HL-60 (cell line): ENCODE data around the gene CEP44.

Experiments used
- DNase-seq, 2 experiments: peaks; one replicate each; pipeline ENCODE4 v3.0.0-alpha.2; 2010 to 2020; ENCODE audit warnings: low read depth in 1 of 2, low spot score in 1 of 2
- H3K27ac ChIP-seq: fragments of 250-450 bp; sonication (Bioruptor Pico); replicated peaks from 2 replicates; pipeline ENCODE4 v1.5.1; 2020; ENCODE audit warnings: mild to moderate bottlenecking, moderate library complexity
- H3K27me3 ChIP-seq: fragments of 250-450 bp; sonication (Bioruptor Pico); 2 replicates; pipeline ENCODE4 v1.5.1; 2021; ENCODE audit warnings: mild to moderate bottlenecking, moderate library complexity; ENCODE audit not compliant: insufficient read depth, poor library complexity, severe bottlenecking
- H3K4me3 ChIP-seq: replicated peaks from 2 replicates; pipeline ENCODE4 v1.5.1; 2011; ENCODE audit warnings: mild to moderate bottlenecking, control low read depth, low read length; ENCODE audit not compliant: insufficient read depth
- CTCF ChIP-seq: IDR thresholded peaks from one replicate; pipeline ENCODE4 v1.5.1; 2011; ENCODE audit warnings: low read length, control low read depth, inconsistent platforms; ENCODE audit not compliant: insufficient read depth
- GABPA ChIP-seq: IDR thresholded peaks from 2 replicates; pipeline ENCODE4 v1.6.1; 2012; ENCODE audit warnings: low read depth
- POLR2AphosphoS5 ChIP-seq: IDR thresholded peaks from 2 replicates; pipeline ENCODE4 v1.6.1; 2012; ENCODE audit warnings: low read depth
- SPI1 ChIP-seq: IDR thresholded peaks from 2 replicates; pipeline ENCODE4 v1.6.1; 2012; ENCODE audit warnings: low read depth, mild to moderate bottlenecking, borderline replicate concordance
- TF ChIP-seq, protein P1 (sequence below): IDR thresholded peaks from 2 replicates; pipeline ENCODE4 v1.6.1; 2012; ENCODE audit warnings: low read depth; ENCODE audit not compliant: insufficient replicate concordance

CEP44 gene

DNA sequence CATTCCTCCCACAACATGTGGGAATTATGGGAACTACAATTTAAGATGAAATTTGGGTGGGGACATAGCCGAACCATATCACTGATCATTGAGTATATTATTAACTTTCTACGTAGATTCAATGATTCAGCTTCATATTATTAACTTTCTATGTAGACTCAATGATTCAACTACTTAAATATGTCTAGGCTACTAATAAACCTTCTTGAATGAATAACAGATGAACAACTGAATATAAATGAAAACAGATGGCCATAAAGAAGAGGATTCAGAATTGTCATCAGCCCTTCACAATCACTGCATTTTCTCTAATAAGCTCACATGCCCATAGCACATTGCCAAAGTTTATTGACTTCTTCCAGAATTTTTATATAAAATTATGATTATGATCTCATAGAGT lies 57.0 kb downstream of the CEP44 start:
- DNase-seq = no peak
- Histone ChIP-seq H3K27ac (no peak overlapping the region), H3K27me3 (no peaks in the 10 kb centered on the region), H3K4me3 (no peak overlapping the region)
- TF ChIP-seq, protein P1, sequence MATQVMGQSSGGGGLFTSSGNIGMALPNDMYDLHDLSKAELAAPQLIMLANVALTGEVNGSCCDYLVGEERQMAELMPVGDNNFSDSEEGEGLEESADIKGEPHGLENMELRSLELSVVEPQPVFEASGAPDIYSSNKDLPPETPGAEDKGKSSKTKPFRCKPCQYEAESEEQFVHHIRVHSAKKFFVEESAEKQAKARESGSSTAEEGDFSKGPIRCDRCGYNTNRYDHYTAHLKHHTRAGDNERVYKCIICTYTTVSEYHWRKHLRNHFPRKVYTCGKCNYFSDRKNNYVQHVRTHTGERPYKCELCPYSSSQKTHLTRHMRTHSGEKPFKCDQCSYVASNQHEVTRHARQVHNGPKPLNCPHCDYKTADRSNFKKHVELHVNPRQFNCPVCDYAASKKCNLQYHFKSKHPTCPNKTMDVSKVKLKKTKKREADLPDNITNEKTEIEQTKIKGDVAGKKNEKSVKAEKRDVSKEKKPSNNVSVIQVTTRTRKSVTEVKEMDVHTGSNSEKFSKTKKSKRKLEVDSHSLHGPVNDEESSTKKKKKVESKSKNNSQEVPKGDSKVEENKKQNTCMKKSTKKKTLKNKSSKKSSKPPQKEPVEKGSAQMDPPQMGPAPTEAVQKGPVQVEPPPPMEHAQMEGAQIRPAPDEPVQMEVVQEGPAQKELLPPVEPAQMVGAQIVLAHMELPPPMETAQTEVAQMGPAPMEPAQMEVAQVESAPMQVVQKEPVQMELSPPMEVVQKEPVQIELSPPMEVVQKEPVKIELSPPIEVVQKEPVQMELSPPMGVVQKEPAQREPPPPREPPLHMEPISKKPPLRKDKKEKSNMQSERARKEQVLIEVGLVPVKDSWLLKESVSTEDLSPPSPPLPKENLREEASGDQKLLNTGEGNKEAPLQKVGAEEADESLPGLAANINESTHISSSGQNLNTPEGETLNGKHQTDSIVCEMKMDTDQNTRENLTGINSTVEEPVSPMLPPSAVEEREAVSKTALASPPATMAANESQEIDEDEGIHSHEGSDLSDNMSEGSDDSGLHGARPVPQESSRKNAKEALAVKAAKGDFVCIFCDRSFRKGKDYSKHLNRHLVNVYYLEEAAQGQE = no peak
- no peak for TF ChIP-seq GABPA
- no peak for TF ChIP-seq SPI1
- no peak for TF ChIP-seq CTCF
- TF ChIP-seq POLR2AphosphoS5 = no peak

DNA sequence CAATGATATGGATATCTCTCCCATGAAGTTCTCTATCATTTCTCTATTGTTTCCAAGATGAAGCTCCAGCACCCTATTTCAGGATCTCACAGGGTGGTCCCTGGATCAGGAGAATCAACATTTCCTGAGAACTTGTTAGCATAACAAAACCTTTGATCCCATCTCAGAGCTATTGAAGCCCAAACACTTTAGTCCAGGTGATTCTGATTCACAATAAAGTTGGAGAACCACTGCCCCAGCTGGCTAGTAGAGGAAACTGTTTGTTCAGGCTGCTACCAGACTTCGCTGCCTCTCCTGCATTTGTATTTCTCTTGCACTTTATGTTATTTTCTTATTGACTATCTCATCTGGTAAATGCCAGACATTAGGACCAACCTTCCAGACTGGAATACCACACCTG lies 65.4 kb downstream of the CEP44 start:
- Histone ChIP-seq H3K4me3 (no peak overlapping the region), H3K27ac (no peak overlapping the region), H3K27me3 (no peaks in the 10 kb centered on the region)
- no peak for DNase-seq
- TF ChIP-seq GABPA (no peak), SPI1 (no peak), CTCF (no peak), POLR2AphosphoS5 (no peak)
- TF ChIP-seq, protein P1 = no peak

DNA sequence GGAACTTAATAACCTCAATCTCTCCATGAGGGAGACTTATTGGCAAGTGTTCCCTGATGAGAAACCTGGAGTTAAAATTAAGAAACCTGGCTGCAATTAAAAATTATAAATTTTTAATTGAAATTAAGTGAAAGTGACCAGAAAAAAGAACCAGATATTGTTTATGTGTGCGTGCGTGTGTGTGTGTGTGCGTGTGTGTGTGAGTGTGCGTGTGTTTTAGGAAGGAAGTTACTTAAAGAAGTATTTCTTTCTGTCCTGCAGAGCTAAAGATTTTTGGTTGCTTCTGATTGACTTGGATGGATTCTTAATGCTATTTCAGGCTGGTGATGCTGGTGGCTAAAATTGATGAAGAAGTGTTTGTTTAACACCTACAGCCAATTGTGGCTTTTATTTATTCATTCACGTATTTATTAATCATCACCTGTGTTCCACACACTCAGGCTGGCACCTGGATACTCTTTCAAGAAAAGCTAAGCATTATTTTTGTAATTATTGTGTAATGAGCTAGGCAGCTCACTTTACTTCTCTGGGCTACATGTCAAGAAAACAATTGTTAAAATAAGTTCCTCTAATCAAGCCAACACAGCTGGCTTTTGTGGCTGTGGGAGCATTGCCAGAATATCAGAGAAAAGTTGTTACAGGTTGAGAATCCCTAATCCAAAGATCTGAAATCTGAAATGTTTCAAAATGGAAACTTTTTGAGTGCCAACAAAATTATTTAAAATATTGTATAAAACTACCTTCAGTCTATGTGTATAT lies 68.5 kb downstream of the CEP44 start:
- H3K4me3 ChIP-seq = no peak overlapping the region
- no peak for TF ChIP-seq CTCF
- DNase-seq = peak in 1 of 2 experiments; percentile 11

DNA sequence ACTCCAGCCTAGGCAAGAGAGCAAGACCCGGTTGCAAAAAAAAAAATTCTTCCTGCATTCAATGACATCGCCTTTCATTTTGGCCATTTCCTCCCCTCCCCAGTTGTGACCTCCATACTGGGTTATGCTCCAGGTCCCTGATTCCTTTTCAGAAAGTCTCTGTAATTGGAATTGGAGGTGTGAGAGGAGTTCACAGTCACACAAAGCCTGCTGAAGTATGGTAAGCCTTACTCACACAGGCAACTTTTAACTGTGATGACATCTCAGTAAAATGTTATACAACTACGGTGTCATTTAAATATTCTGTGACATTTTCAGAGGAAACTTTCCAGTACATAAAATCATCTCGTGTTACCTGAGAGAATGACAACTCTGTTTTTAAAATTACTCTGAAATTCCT lies 73.6 kb downstream of the CEP44 start:
- Histone ChIP-seq H3K4me3 (no peak overlapping the region), H3K27me3 (no peaks in the 10 kb centered on the region), H3K27ac (no peak overlapping the region)
- no peak for DNase-seq
- TF ChIP-seq SPI1 (no peak), POLR2AphosphoS5 (no peak), CTCF (no peak), GABPA (no peak)
- TF ChIP-seq, protein P1 = no peak

More for the DNA sequence above, 68.5 kb downstream of the CEP44 start:
- Histone ChIP-seq H3K27ac (no peak overlapping the region), H3K27me3 (no peaks in the 10 kb centered on the region)
